Measurements from ENCODE around the gene TSPAN4. TPM values are rescaled to one million over a fixed set of nuclear protein-coding genes. Genes with fewer than 3 reads are reported as not detected.

TSPAN4 gene
- total RNA-seq, 4 donors from 2014 or later = 145 to 234 (median 175) TPM

GRCh38 chr11:796565-797295, 45.9 kb upstream of the TSPAN4 start:
- ATAC-seq (ENCODE audit: low FRiP score) (no peak), DNase-seq (ENCODE audit: low spot score) (no peak)
- TF ChIP-seq CTCF (IDR thresholded peaks at IDR 0.05) = no peak

- TF ChIP-seq CTCF (IDR thresholded peaks at IDR 0.05) = no peak
- DNase-seq (ENCODE audit: low spot score) (no peak), ATAC-seq (ENCODE audit: low FRiP score) (peak; percentile 38)
Observed at GRCh38 chr11:797296-798092, 45.2 kb upstream of the TSPAN4 start.

DNA sequence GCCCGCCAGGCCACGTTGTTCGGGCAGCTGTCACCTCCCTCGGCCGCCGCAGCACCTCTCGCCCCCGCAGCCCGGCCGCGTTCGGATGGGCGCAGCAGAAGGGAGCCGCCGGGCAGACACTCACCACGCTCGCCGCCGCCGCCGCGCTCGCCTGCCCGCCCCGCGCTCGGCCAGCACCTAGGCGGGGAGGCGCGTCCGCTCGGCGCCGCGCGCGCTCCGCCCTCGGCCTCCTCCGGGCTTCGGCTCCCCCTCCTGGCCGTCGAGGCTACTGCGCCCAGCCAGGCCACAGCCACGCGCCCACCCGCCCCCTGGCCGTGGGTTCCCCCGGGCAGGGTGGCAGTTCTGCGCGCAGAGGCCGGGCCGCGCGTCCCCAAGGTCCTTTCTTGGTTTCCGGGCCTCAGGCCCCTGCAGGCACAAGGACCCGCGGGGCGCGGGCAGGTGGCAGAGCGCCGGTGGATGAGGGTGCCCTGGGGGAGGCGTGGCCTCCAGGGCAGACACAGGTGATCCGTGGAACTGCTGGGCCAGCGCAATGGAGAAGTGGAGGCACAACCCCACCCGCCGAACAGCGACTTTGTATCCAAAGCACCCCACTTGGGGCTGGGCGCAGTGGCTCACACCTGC, 44.4 kb upstream of the TSPAN4 start, which contains the start of gene SLC25A22:
Gene SLC25A22, minus strand, starts transcription at position 189 of the 621 bp plus-strand sequence. CDS start 3,275 bp downstream, outside the sequence.
- ATAC-seq (ENCODE audit: low FRiP score) (peak; percentile 52), DNase-seq (ENCODE audit: low spot score) (no peak)

GRCh38 chr11:799641-800316, 42.9 kb upstream of the TSPAN4 start:
- no peak for TF ChIP-seq CTCF (IDR thresholded peaks at IDR 0.05)
- no peak for DNase-seq (ENCODE audit: low spot score)
- ATAC-seq (ENCODE audit: low FRiP score) = no peak

More for the DNA sequence above, 44.4 kb upstream of the TSPAN4 start, which contains the start of gene SLC25A22:
- TF ChIP-seq CTCF (IDR thresholded peaks at IDR 0.05) = peak in 2 of 3 donors; percentile 83 to 90

GRCh38 chr11:800473-800872, 42.2 kb upstream of the TSPAN4 start:
- TF ChIP-seq CTCF (IDR thresholded peaks at IDR 0.05) = no peak
- DNase-seq (ENCODE audit: low spot score) (no peak), ATAC-seq (ENCODE audit: low FRiP score) (no peak)

GRCh38 chr11:801097-801780, 41.4 kb upstream of the TSPAN4 start:
- no peak for DNase-seq (ENCODE audit: low spot score)
- no peak for ATAC-seq (ENCODE audit: low FRiP score)
- no peak for TF ChIP-seq CTCF (IDR thresholded peaks at IDR 0.05)

All from omental fat pad (tissue), 4 donors.